BE2C (cell line): ENCODE data around the gene UBE2L6.

Experiments used
- DNase-seq: peaks from one replicate; pipeline ENCODE4 v3.0.0-alpha.2; 2020
- H3K27me3 ChIP-seq: fragments of 250-450 bp; sonication (Bioruptor Pico); 2 replicates; pipeline ENCODE4 v1.5.1; 2020; ENCODE audit warnings: mild to moderate bottlenecking
- H3K36me3 ChIP-seq: fragments of 250-450 bp; sonication (Bioruptor Pico); 2 replicates; pipeline ENCODE4 v1.5.1; 2020; ENCODE audit warnings: mild to moderate bottlenecking
- H3K4me1 ChIP-seq: fragments of 250-450 bp; sonication (Bioruptor Pico); 2 replicates; pipeline ENCODE4 v1.5.1; 2020
- H3K4me3 ChIP-seq: 2 replicates; pipeline ENCODE4 v1.5.1; 2011; ENCODE audit warnings: low read depth, low read length
- H3K9me3 ChIP-seq: fragments of 250-450 bp; sonication (Bioruptor Pico); 2 replicates; pipeline ENCODE4 v1.5.1; 2020
- TF ChIP-seq, protein P1 (sequence below): IDR thresholded peaks from 2 replicates; pipeline ENCODE4 v1.5.1; 2012; ENCODE audit warnings: mild to moderate bottlenecking, low read depth, low read length

UBE2L6 gene

DNA sequence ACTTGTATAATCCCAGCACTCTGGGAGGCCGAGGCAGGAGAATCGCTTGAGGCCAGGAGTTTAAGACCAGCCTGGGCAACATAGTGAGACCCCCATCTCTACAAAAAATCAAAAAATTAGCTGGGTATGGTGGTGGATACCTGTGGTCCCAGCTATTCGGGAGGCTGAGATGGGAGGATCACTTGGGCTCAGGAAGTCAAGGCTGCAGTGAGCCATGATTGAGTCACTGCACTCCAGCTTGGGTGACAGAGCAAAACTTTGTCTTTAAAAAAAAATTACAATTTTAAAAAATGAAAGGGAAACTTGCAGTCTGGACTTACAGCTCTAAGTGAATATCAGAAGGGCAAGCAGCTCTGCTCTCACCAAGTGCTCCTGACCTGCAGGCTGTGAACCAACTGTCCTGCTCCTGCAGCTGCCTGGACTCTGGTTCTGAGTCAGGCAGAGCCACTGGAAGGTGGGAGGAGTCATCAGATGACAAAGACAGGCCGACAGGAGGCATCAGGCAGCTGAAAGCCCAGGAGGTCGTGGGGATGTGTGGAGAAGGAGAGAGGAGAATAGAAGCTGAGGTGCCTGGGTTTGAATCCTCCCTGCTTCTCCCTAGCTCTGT is 20.5 kb downstream of the UBE2L6 start:
- Histone ChIP-seq H3K4me3 (no peak overlapping the region), H3K27me3 (no peaks in the 10 kb centered on the region), H3K9me3 (no peaks in the 10 kb centered on the region), H3K36me3 (no peaks in the 10 kb centered on the region), H3K4me1 (no peaks in the 10 kb centered on the region)
- TF ChIP-seq, protein P1, sequence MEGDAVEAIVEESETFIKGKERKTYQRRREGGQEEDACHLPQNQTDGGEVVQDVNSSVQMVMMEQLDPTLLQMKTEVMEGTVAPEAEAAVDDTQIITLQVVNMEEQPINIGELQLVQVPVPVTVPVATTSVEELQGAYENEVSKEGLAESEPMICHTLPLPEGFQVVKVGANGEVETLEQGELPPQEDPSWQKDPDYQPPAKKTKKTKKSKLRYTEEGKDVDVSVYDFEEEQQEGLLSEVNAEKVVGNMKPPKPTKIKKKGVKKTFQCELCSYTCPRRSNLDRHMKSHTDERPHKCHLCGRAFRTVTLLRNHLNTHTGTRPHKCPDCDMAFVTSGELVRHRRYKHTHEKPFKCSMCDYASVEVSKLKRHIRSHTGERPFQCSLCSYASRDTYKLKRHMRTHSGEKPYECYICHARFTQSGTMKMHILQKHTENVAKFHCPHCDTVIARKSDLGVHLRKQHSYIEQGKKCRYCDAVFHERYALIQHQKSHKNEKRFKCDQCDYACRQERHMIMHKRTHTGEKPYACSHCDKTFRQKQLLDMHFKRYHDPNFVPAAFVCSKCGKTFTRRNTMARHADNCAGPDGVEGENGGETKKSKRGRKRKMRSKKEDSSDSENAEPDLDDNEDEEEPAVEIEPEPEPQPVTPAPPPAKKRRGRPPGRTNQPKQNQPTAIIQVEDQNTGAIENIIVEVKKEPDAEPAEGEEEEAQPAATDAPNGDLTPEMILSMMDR: no peak
- peak; percentile 9 for DNase-seq

- Histone ChIP-seq H3K4me3 (no peak overlapping the region), H3K36me3 (no peaks in the 10 kb centered on the region)
- TF ChIP-seq, protein P1: no peak
Measured at GRCh38 chr11:57546451-57546850, 21.0 kb downstream of the UBE2L6 start.

DNA sequence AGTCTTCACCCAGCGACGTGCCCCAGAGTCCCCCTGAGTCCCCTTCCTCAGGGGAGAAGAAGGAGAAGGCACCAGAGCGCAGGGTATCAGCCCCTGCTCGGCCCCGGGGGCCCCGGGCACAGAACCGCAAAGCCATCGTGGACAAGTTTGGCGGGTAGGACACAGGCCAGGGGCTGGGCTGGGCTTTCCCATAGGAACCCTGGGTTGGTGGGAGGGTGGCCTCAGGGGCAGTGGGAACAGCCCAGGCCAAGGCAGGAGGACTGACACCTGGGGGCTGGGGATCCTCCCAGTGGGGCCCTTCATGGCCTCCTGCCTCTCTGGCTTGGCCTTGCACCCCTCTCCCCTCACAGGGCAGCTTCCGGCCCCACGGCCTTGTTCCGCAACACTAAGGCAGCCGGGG is 21.6 kb downstream of the UBE2L6 start:
- Histone ChIP-seq H3K36me3 (no peaks in the 10 kb centered on the region), H3K9me3 (no peaks in the 10 kb centered on the region), H3K4me1 (no peaks in the 10 kb centered on the region), H3K27me3 (no peaks in the 10 kb centered on the region), H3K4me3 (no peak overlapping the region)
- DNase-seq: no peak
- TF ChIP-seq, protein P1: no peak

More at GRCh38 chr11:57546451-57546850, 21.0 kb downstream of the UBE2L6 start:
- DNase-seq: no peak
- Histone ChIP-seq H3K9me3 (no peaks in the 10 kb centered on the region), H3K4me1 (no peaks in the 10 kb centered on the region), H3K27me3 (no peaks in the 10 kb centered on the region)

DNA sequence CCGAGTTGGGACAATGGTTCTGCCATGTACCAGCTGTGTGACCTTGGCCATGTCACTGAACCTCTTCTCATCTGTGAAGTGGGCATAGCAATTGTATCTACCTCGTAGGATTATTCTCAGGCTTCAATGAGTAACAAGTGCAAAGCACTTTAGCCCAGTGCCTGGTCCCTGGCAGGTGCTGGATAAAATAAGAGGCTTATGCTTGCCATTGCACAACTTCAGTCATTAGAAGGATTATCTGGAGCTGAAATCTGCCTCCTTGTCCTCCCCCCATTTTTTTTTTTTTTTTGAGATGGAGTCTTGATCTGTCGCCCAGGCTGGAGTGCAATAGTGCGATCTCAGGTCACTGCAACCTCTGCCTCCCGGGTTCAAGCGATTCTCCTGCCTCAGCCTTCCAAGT is 22.9 kb downstream of the UBE2L6 start:
- Histone ChIP-seq H3K4me1 (no peaks in the 10 kb centered on the region), H3K27me3 (no peaks in the 10 kb centered on the region), H3K9me3 (no peaks in the 10 kb centered on the region), H3K4me3 (no peak overlapping the region), H3K36me3 (no peaks in the 10 kb centered on the region)
- TF ChIP-seq, protein P1: no peak
- DNase-seq: no peak

- Histone ChIP-seq H3K27me3 (no peaks in the 10 kb centered on the region), H3K9me3 (no peaks in the 10 kb centered on the region), H3K4me1 (no peaks in the 10 kb centered on the region), H3K36me3 (no peaks in the 10 kb centered on the region), H3K4me3 (no peak overlapping the region)
- DNase-seq: no peak
- TF ChIP-seq, protein P1: no peak
Measured at GRCh38 chr11:57543593-57543992, 23.9 kb downstream of the UBE2L6 start.

DNA sequence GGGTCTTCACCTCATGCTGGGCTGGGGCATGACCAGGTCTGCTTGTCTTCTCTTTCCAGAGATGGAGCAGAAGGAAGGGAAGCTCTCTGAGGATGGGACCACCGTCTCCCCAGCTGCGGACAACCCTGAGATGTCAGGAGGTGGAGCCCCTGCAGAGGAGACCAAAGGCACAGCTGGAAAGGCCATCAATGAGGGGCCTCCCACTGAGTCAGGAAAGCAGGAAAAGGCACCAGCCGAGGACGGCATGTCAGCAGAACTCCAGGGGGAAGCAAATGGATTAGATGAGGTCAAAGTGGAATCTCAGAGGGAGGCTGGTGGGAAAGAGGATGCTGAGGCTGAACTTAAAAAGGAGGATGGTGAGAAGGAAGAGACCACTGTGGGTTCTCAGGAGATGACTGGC is 24.9 kb downstream of the UBE2L6 start:
- no peaks in the 10 kb centered on the region for H3K4me1 ChIP-seq
- no peaks in the 10 kb centered on the region for H3K36me3 ChIP-seq
- no peaks in the 10 kb centered on the region for H3K9me3 ChIP-seq
- TF ChIP-seq, protein P1: no peak
- H3K27me3 ChIP-seq: no peaks in the 10 kb centered on the region
- DNase-seq: no peak
- no peak overlapping the region for H3K4me3 ChIP-seq
